H9 (cell line): ENCODE results near the gene EYA4. TPM values are rescaled to one million over a fixed set of nuclear protein-coding genes. Genes with fewer than 3 reads are reported as not detected.

Experiments used
- DNase-seq: peaks from one replicate; pipeline ENCODE4 v3.0.0-alpha.2; 2017
- H2AFZ ChIP-seq: one replicate; pipeline ENCODE4 v1.6.1; 2013; ENCODE audit warnings: mild to moderate bottlenecking, low read length, control low read depth, moderate library complexity
- H2AK5ac ChIP-seq: 2 replicates; pipeline ENCODE4 v1.6.1; 2013; ENCODE audit warnings: low read length, control low read depth, mixed read lengths; ENCODE audit not compliant: insufficient read length
- H2BK120ac ChIP-seq: one replicate; pipeline ENCODE4 v1.6.1; 2013; ENCODE audit warnings: low read depth, mild to moderate bottlenecking, low read length, control low read depth, inconsistent platforms; ENCODE audit not compliant: poor library complexity, severe bottlenecking
- H2BK12ac ChIP-seq: 2 replicates; pipeline ENCODE4 v1.6.1; 2013; ENCODE audit warnings: low read length, control low read depth, mixed read lengths, low read depth; ENCODE audit not compliant: insufficient read length
- H2BK15ac ChIP-seq: 2 replicates; pipeline ENCODE4 v1.6.1; 2013; ENCODE audit warnings: low read depth, low read length, control low read depth
- H2BK20ac ChIP-seq: one replicate; pipeline ENCODE4 v1.6.1; 2013; ENCODE audit warnings: low read depth, mild to moderate bottlenecking, low read length, control low read depth, inconsistent platforms; ENCODE audit not compliant: poor library complexity, severe bottlenecking
- H2BK5ac ChIP-seq: 2 replicates; pipeline ENCODE4 v1.6.1; 2013; ENCODE audit warnings: low read length, control low read depth, mixed read lengths; ENCODE audit not compliant: insufficient read length
- H3K14ac ChIP-seq: 2 replicates; pipeline ENCODE4 v1.6.1; 2013; ENCODE audit warnings: low read length, control low read depth; ENCODE audit not compliant: insufficient read depth
- H3K18ac ChIP-seq: 2 replicates; pipeline ENCODE4 v1.6.1; 2013; ENCODE audit warnings: low read depth, mild to moderate bottlenecking, mixed read lengths, low read length, control low read depth; ENCODE audit not compliant: insufficient read length
- H3K23ac ChIP-seq: 2 replicates; pipeline ENCODE4 v1.6.1; 2013; ENCODE audit warnings: low read length, control low read depth, mixed read lengths, low read depth; ENCODE audit not compliant: insufficient read length
- H3K23me2 ChIP-seq: 2 replicates; pipeline ENCODE4 v1.6.1; 2013; ENCODE audit warnings: low read depth, mild to moderate bottlenecking, mixed read lengths, low read length, control low read depth; ENCODE audit not compliant: insufficient read length, poor library complexity, severe bottlenecking
- H3K27ac ChIP-seq: 2 replicates; pipeline ENCODE4 v1.5.1; 2013; ENCODE audit warnings: low read length, control low read depth, mixed read lengths, low read depth; ENCODE audit not compliant: insufficient read length
- H3K27me3 ChIP-seq: 2 replicates; pipeline ENCODE4 v1.6.1; 2013; ENCODE audit warnings: low read length, control low read depth, inconsistent platforms; ENCODE audit not compliant: insufficient read depth
- H3K4ac ChIP-seq: 2 replicates; pipeline ENCODE4 v1.6.1; 2013; ENCODE audit warnings: low read depth, mild to moderate bottlenecking, control low read depth, inconsistent platforms, low read length, moderate library complexity
- H3K4me1 ChIP-seq: 2 replicates; pipeline ENCODE4 v1.6.1; 2013; ENCODE audit warnings: low read length, control low read depth, inconsistent platforms; ENCODE audit not compliant: insufficient read depth
- H3K4me2 ChIP-seq: 2 replicates; pipeline ENCODE4 v1.6.1; 2013; ENCODE audit warnings: low read length, control low read depth, mixed read lengths; ENCODE audit not compliant: insufficient read length, insufficient read depth
- H3K56ac ChIP-seq: 2 replicates; pipeline ENCODE4 v1.6.1; 2013; ENCODE audit warnings: low read depth, mild to moderate bottlenecking, mixed read lengths, low read length, control low read depth; ENCODE audit not compliant: insufficient read length
- H3K79me1 ChIP-seq: 2 replicates; pipeline ENCODE4 v1.6.1; 2013; ENCODE audit warnings: low read depth, mild to moderate bottlenecking, moderate library complexity, low read length, control low read depth, inconsistent platforms; ENCODE audit not compliant: insufficient read depth, poor library complexity, severe bottlenecking
- H3K79me2 ChIP-seq: 2 replicates; pipeline ENCODE4 v1.6.1; 2013; ENCODE audit warnings: low read length, control low read depth, inconsistent platforms; ENCODE audit not compliant: insufficient read depth
- H3K9ac ChIP-seq: 2 replicates; pipeline ENCODE4 v1.6.1; 2013; ENCODE audit warnings: low read length, control low read depth, mixed read lengths; ENCODE audit not compliant: insufficient read length; ENCODE audit errors: extremely low read depth
- H3K9me3 ChIP-seq: one replicate; pipeline ENCODE4 v1.6.1; 2013; ENCODE audit warnings: low read depth, low read length, inconsistent platforms; ENCODE audit not compliant: control insufficient read depth
- H3T11ph ChIP-seq: one replicate; pipeline ENCODE4 v1.6.1; 2013; ENCODE audit warnings: mild to moderate bottlenecking, low read length, control low read depth, inconsistent platforms
- H4K20me1 ChIP-seq: one replicate; pipeline ENCODE4 v1.6.1; 2013; ENCODE audit not compliant: control insufficient read depth, insufficient read length, insufficient read depth
- H4K5ac ChIP-seq: 2 replicates; pipeline ENCODE4 v1.6.1; 2013; ENCODE audit warnings: low read depth, mild to moderate bottlenecking, mixed read lengths, low read length, control low read depth; ENCODE audit not compliant: insufficient read length
- H4K8ac ChIP-seq: replicated peaks from 2 replicates; pipeline ENCODE4 v1.6.1; 2013; ENCODE audit warnings: low read length, control low read depth, mixed read lengths, low read depth; ENCODE audit not compliant: insufficient read length
- H4K91ac ChIP-seq: 2 replicates; pipeline ENCODE4 v1.6.1; 2013; ENCODE audit warnings: low read depth, mild to moderate bottlenecking, moderate library complexity, mixed read lengths, low read length, control low read depth; ENCODE audit not compliant: insufficient read length
- H3K27ac Mint-ChIP-seq, 3 experiments: 2 replicates in 2 of 3; 3 replicates in 1 of 3; pipeline ENCODE4 v1.8.0; 2020 to 2021; ENCODE audit warnings: mixed read lengths in 3 of 3, mild to moderate bottlenecking in 1 of 3, moderate library complexity in 1 of 3
- H3K27me3 Mint-ChIP-seq: 2 replicates; pipeline ENCODE4 v1.8.0; 2021; ENCODE audit warnings: low read depth, mild to moderate bottlenecking, moderate library complexity, mixed read lengths
- H3K36me3 Mint-ChIP-seq, 3 experiments: 2 replicates in 2 of 3; 3 replicates in 1 of 3; pipeline ENCODE4 v1.8.0; 2020 to 2021; ENCODE audit warnings: low read depth in 3 of 3, mixed read lengths in 3 of 3; ENCODE audit not compliant: insufficient read depth in 1 of 3
- H3K4me1 Mint-ChIP-seq, 2 experiments: 2 replicates each; pipeline ENCODE4 v1.8.0; 2020; ENCODE audit warnings: mixed read lengths in 2 of 2
- H3K4me3 Mint-ChIP-seq, 2 experiments: 2 replicates in 1 of 2; 3 replicates in 1 of 2; pipeline ENCODE4 v1.8.0; 2020 to 2021; ENCODE audit warnings: mild to moderate bottlenecking in 2 of 2, mixed read lengths in 2 of 2, moderate library complexity in 1 of 2
- H3K9me3 Mint-ChIP-seq, 2 experiments: 2 replicates in 1 of 2; 3 replicates in 1 of 2; pipeline ENCODE4 v1.8.0; 2020; ENCODE audit warnings: mild to moderate bottlenecking in 2 of 2, mixed read lengths in 2 of 2, moderate library complexity in 1 of 2
- WGBS: extraction: QIAGEN DNeasy Blood & Tissue Kit; methylation state at CpG from one replicate; pipeline ENCODE4 v1.1.7; 2013; ENCODE audit warnings: missing lambda C conversion rate, low lambda C conversion rate, mixed read lengths; ENCODE audit not compliant: insufficient read length; ENCODE audit errors: extremely low coverage; 5-methylcytosine and 5-hydroxymethylcytosine counted together
- total RNA-seq: library from RNA; stranded (reverse); gene quantifications from 2 replicates; pipeline ENCODE4 v1.2.1, GENCODE V29; 2021
- TF ChIP-seq, protein P1 (sequence below): fragments of 200-600 bp; sonication (generic); conservative IDR thresholded peaks from 3 replicates; pipeline ENCODE4 v1.8.0; 2021; ENCODE audit warnings: antibody characterized with exemption, mild to moderate bottlenecking

The EYA4 gene
- total RNA-seq, 1 experiment from 2014 or later: 0.26 TPM

DNA sequence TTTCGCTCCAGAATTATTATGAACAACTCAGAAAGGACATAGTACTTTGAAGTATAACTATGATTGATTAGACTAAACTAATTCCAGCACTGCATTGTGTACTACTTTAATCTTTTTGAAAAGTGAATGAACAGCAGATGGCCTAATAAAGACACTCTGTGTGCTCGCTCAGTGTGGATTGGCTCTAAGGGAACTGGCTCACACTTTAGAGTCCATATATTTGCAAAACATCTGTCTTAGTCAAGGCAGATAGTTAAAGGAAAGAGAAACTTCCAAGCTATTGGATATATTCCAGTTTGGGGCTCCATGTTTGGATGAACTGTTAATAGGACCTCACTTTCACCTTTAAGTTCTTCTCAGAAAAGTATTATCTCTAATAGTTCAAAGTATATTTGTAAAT is 218.9 kb downstream of the EYA4 start:
- no peak overlapping the region for H3K4me2 ChIP-seq
- H4K5ac ChIP-seq: no peak overlapping the region
- no peaks in the 10 kb centered on the region for H3K36me3 Mint-ChIP-seq
- no peak overlapping the region for H3T11ph ChIP-seq
- H2BK12ac ChIP-seq: no peak overlapping the region
- no CpG with 5 or more reads among the region's 2 CpGs for WGBS
- no peak overlapping the region for H3K18ac ChIP-seq
- no peaks in the 10 kb centered on the region for H3K79me2 ChIP-seq
- H2BK20ac ChIP-seq: no peak overlapping the region
- H3K27ac ChIP-seq: no peak overlapping the region
- no peaks in the 10 kb centered on the region for H3K27me3 Mint-ChIP-seq
- H2BK5ac ChIP-seq: no peak overlapping the region
- no peak overlapping the region for H3K4me3 Mint-ChIP-seq
- no peak for DNase-seq
- H2BK15ac ChIP-seq: no peak overlapping the region
- no peak overlapping the region for H2AFZ ChIP-seq
- no peak overlapping the region for H3K9ac ChIP-seq
- no peaks in the 10 kb centered on the region for H4K20me1 ChIP-seq
- H3K23ac ChIP-seq: no peak overlapping the region
- no peak overlapping the region for H3K56ac ChIP-seq
- H3K27me3 ChIP-seq: no peaks in the 10 kb centered on the region
- H3K9me3 ChIP-seq: no peaks in the 10 kb centered on the region
- TF ChIP-seq, protein P1, sequence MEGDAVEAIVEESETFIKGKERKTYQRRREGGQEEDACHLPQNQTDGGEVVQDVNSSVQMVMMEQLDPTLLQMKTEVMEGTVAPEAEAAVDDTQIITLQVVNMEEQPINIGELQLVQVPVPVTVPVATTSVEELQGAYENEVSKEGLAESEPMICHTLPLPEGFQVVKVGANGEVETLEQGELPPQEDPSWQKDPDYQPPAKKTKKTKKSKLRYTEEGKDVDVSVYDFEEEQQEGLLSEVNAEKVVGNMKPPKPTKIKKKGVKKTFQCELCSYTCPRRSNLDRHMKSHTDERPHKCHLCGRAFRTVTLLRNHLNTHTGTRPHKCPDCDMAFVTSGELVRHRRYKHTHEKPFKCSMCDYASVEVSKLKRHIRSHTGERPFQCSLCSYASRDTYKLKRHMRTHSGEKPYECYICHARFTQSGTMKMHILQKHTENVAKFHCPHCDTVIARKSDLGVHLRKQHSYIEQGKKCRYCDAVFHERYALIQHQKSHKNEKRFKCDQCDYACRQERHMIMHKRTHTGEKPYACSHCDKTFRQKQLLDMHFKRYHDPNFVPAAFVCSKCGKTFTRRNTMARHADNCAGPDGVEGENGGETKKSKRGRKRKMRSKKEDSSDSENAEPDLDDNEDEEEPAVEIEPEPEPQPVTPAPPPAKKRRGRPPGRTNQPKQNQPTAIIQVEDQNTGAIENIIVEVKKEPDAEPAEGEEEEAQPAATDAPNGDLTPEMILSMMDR: no peak
- H3K4me1 ChIP-seq: no peaks in the 10 kb centered on the region
- no peak overlapping the region for H3K4ac ChIP-seq
- H2AK5ac ChIP-seq: no peak overlapping the region
- H3K14ac ChIP-seq: no peak overlapping the region
- H4K8ac ChIP-seq: no peak overlapping the region
- no peak overlapping the region for H3K27ac Mint-ChIP-seq
- no peaks in the 10 kb centered on the region for H3K23me2 ChIP-seq
- H3K9me3 Mint-ChIP-seq: no peaks in the 10 kb centered on the region
- no peak overlapping the region for H4K91ac ChIP-seq
- no peaks in the 10 kb centered on the region for H3K79me1 ChIP-seq
- H2BK120ac ChIP-seq: no peak overlapping the region
- peaks cover 10 to 12% of the 10 kb centered on the region in 2 experiments for H3K4me1 Mint-ChIP-seq
